ENCODE data around the gene HCN2.

HCN2 gene

GRCh38 chr19:589693-590395 is at the start of gene HCN2:
HCN2 (plus strand) TSS chr19:589881; CDS start chr19:589946, 65 bp downstream.
- no peak for DNase-seq

- DNase-seq, result no peak
Observed at GRCh38 chr19:540867-541637, 48.6 kb upstream of the HCN2 start.

GRCh38 chr19:541699-542098 is 48.0 kb upstream of the HCN2 start:
- DNase-seq, result no peak

- no peak for DNase-seq
Observed at GRCh38 chr19:542173-542866, 47.4 kb upstream of the HCN2 start.

- no peak for DNase-seq
Observed at GRCh38 chr19:543910-544608, 45.6 kb upstream of the HCN2 start, which contains the start of gene GZMM. GZMM (plus strand) TSS chr19:544053; CDS start chr19:544072, 19 bp downstream.

GRCh38 chr19:547117-547516 is 42.6 kb upstream of the HCN2 start:
- no peak for DNase-seq

- DNase-seq, result no peak
Observed at GRCh38 chr19:547836-548720, 41.6 kb upstream of the HCN2 start.

- no peak for DNase-seq
Observed at GRCh38 chr19:548886-549830, 40.5 kb upstream of the HCN2 start.

- DNase-seq, result no peak
Observed at GRCh38 chr19:554817-555216, 34.9 kb upstream of the HCN2 start.

- no peak for DNase-seq
Observed at GRCh38 chr19:555474-555808, 34.2 kb upstream of the HCN2 start.

- DNase-seq, result no peak
Observed at GRCh38 chr19:556611-557382, 32.9 kb upstream of the HCN2 start.

- DNase-seq, result no peak
Observed at GRCh38 chr19:558770-559439, 30.8 kb upstream of the HCN2 start.

GRCh38 chr19:560121-560520 is 29.6 kb upstream of the HCN2 start:
- DNase-seq, result no peak

- peak; percentile 95 for DNase-seq
Observed at GRCh38 chr19:566403-566802, 23.3 kb upstream of the HCN2 start.

GRCh38 chr19:566844-567243 is 22.8 kb upstream of the HCN2 start:
- DNase-seq, result no peak

GRCh38 chr19:567296-567900 is 22.3 kb upstream of the HCN2 start:
- DNase-seq, result no peak

- no peak for DNase-seq
Observed at GRCh38 chr19:570251-570686, 19.4 kb upstream of the HCN2 start.

GRCh38 chr19:570937-571565 is 18.6 kb upstream of the HCN2 start:
- no peak for DNase-seq

- DNase-seq, result no peak
Observed at GRCh38 chr19:571566-571974, 18.1 kb upstream of the HCN2 start.

Data from NCI-H226 (cell line).